IMR-90 (cell line): ENCODE data around the gene MRPS31.

Source experiments
- BHLHE40 ChIP-seq: fragments of 150-350 bp; IDR thresholded peaks from 2 replicates; pipeline ENCODE4 v1.6.1; 2016; ENCODE audit warnings: mild to moderate bottlenecking, low read depth, low read length
- CEBPB ChIP-seq: IDR thresholded peaks from 2 replicates; pipeline ENCODE4 v1.6.1; 2012; ENCODE audit warnings: low read depth, low read length, improper control_type of control experiment
- CHD1 ChIP-seq: IDR thresholded peaks from 2 replicates; pipeline ENCODE4 v1.6.1; 2012; ENCODE audit warnings: low read depth, low read length, improper control_type of control experiment
- CTCF ChIP-seq: conservative IDR thresholded peaks from 2 replicates; pipeline ENCODE4 v1.5.1; 2012; ENCODE audit warnings: mild to moderate bottlenecking, low read depth, low read length, improper control_type of control experiment
- ELK1 ChIP-seq: fragments of 150-350 bp; IDR thresholded peaks from 2 replicates; pipeline ENCODE4 v1.6.1; 2016; ENCODE audit warnings: low read depth, mild to moderate bottlenecking, low read length, moderate library complexity, borderline replicate concordance
- MAZ ChIP-seq: IDR thresholded peaks from 2 replicates; pipeline ENCODE4 v1.6.1; 2012; ENCODE audit warnings: low read depth, mild to moderate bottlenecking, low read length, improper control_type of control experiment, moderate library complexity, borderline replicate concordance
- MXI1 ChIP-seq: IDR thresholded peaks from 2 replicates; pipeline ENCODE4 v1.6.1; 2012; ENCODE audit warnings: low read depth, mild to moderate bottlenecking, low read length, moderate library complexity, borderline replicate concordance
- NFE2L2 ChIP-seq: fragments of 150-350 bp; IDR thresholded peaks from 2 replicates; pipeline ENCODE4 v1.6.1; 2016; ENCODE audit warnings: low read depth, mild to moderate bottlenecking, low read length
- POLR2A ChIP-seq: IDR thresholded peaks from 2 replicates; pipeline ENCODE4 v1.6.1; 2012; ENCODE audit warnings: mild to moderate bottlenecking, low read depth, low read length
- RAD21 ChIP-seq: IDR thresholded peaks from 2 replicates; pipeline ENCODE4 v1.6.1; 2012; ENCODE audit warnings: low read length, improper control_type of control experiment
- RCOR1 ChIP-seq: IDR thresholded peaks from 2 replicates; pipeline ENCODE4 v1.6.1; 2012; ENCODE audit warnings: mild to moderate bottlenecking, low read length, improper control_type of control experiment; ENCODE audit not compliant: insufficient replicate concordance
- RFX5 ChIP-seq: IDR thresholded peaks from 2 replicates; pipeline ENCODE4 v1.8.0; 2012; ENCODE audit warnings: low read depth, mild to moderate bottlenecking, low read length, moderate library complexity
- SMC3 ChIP-seq: fragments of 150-350 bp; IDR thresholded peaks from 2 replicates; pipeline ENCODE4 v1.6.1; 2016; ENCODE audit warnings: low read depth, mild to moderate bottlenecking, antibody characterized with exemption, low read length, moderate library complexity
- USF2 ChIP-seq: fragments of 150-350 bp; IDR thresholded peaks from 2 replicates; pipeline ENCODE4 v1.6.1; 2017; ENCODE audit warnings: mild to moderate bottlenecking, antibody characterized with exemption, low read length, low read depth

DNA sequence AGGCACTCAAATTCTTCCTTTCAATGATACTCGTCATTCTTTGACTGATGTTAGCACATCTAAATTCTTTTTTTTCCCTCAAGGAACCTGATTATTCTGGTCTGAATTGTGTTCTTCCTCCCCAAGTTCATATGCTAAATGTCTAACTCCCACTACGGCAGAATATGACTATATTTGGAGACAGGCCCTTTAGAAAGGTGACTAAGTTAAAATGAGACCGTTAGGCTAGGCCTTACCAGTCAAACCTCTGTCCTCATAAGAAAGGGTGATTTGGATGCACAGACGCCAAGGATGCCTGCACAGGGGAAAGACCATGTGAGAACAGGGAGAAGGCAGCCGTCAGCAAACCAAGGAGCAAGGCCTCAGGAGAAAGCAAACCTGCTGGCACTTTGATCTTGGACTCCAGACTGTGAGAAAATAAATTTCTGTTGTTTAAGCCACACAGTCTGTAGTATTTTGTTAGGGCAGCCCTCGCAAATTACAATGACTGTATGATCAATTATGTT is 91.5 kb downstream of the MRPS31 start:
- TF ChIP-seq CTCF (no peak), POLR2A (no peak), SMC3 (no peak), CEBPB (no peak), MXI1 (no peak), NFE2L2 (no peak), RFX5 (no peak), ELK1 (no peak), RCOR1 (no peak), MAZ (no peak), CHD1 (no peak), BHLHE40 (no peak), USF2 (no peak), RAD21 (no peak)
